Measurements from ENCODE around the gene AGO3. TPM values are rescaled to one million over a fixed set of nuclear protein-coding genes. Genes with fewer than 3 reads are reported as not detected.
"Not testable (repeated sequence)": the region's sequence is repeated elsewhere in the genome, so short reads cannot be mapped to it uniquely, and the experiment has no call there.

The AGO3 gene
- total and polyA plus RNA-seq, 10 of the 15 experiments (the other 5 are each of a cell fraction or from before 2014, with no cell fraction given), result 3.9 to 35.2 (median 12.5) TPM

- H2AFZ ChIP-seq (ENCODE audit: control insufficient read depth, low read depth, low read length); H3K79me2 ChIP-seq (ENCODE audit: control insufficient read depth, insufficient read depth, low read length); H3K27me3 ChIP-seq (replicated peaks in 1 of 2; ENCODE audit: control insufficient read depth in 2 of 2, insufficient read depth in 2 of 2, low read length in 1 of 2); H4K20me1 ChIP-seq (ENCODE audit: control insufficient read depth, insufficient read depth); H3K36me3 ChIP-seq (ENCODE audit: control insufficient read depth in 2 of 2, insufficient read depth in 2 of 2, low read length in 1 of 2); RAD21 ChIA-PET (ENCODE audit: unreplicated experiment); H3K4me2 ChIP-seq (ENCODE audit: control insufficient read depth, insufficient read depth); H3K9me3 ChIP-seq (replicated peaks; ENCODE audit: control insufficient read depth, insufficient read depth, low read length); H3K27ac ChIP-seq (ENCODE audit: control insufficient read depth, insufficient read depth); BruUV-seq (replicated peaks); FAIRE-seq; H3K9ac ChIP-seq (ENCODE audit: control insufficient read depth, insufficient read depth, low read length); DNase-seq (ENCODE audit: low read depth, low spot score); POLR2A ChIA-PET; in situ Hi-C loops (cut with MboI); SMC1A ChIA-PET (ENCODE audit: uncharacterized antibody, unreplicated experiment); H3K4me3 ChIP-seq; ATAC-seq: not testable (repeated sequence)
- H3K4me1 ChIP-seq (ENCODE audit: control insufficient read depth, insufficient read depth, low read length), result peaks cover 13% of the 10 kb centered on the region
- WGBS (ENCODE audit: insufficient coverage, insufficient replicate concordance, low lambda C conversion rate, missing lambda C conversion rate), result 68% methylated on average over 3 of the region's 3 CpGs
- intact Hi-C loops (cut with micrococcal nuclease; ENCODE audit: unreplicated experiment), result loop anchor here (10.0 kb wide), 1 partner anchor 196 kb away; the partner anchor contains the start of genes ADPRS and TEKT2
- CTCF ChIA-PET, result interaction anchor here (1.1 to 1.5 kb wide), 3 partner anchors 12 to 44 kb away, joined by 3 to 4 read pairs (median 3); no protein-coding TSS in a partner anchor
These were observed 41.9 kb upstream of the AGO3 start for GRCh38 chr1:35888981-35889380.

GRCh38 chr1:35893051-35893879 lies 37.6 kb upstream of the AGO3 start:
- ChIA-PET RAD21 (ENCODE audit: unreplicated experiment) (no interaction called here), POLR2A (interaction anchor here (0.6 kb wide), 2 partner anchors 128 to 316 kb away, joined by 4 read pairs; no protein-coding TSS in a partner anchor), SMC1A (ENCODE audit: uncharacterized antibody, unreplicated experiment) (no interaction called here), CTCF (interaction anchor here (1.1 to 1.5 kb wide), 2 partner anchors 10 to 30 kb away, joined by 3 to 6 read pairs; partner anchors contain the start of gene AGO1)
- Histone ChIP-seq H3K4me2 (ENCODE audit: control insufficient read depth, insufficient read depth) (no peak overlapping the region), H3K36me3 (ENCODE audit: control insufficient read depth in 2 of 2, insufficient read depth in 2 of 2, low read length in 1 of 2) (peaks cover 6 to 12% of the 10 kb centered on the region in 2 experiments), H3K9me3 (replicated peaks; ENCODE audit: control insufficient read depth, insufficient read depth, low read length) (no peaks in the 10 kb centered on the region), H4K20me1 (ENCODE audit: control insufficient read depth, insufficient read depth) (no peaks in the 10 kb centered on the region), H3K4me1 (ENCODE audit: control insufficient read depth, insufficient read depth, low read length) (peaks cover 5% of the 10 kb centered on the region), H2AFZ (ENCODE audit: control insufficient read depth, low read depth, low read length) (no peak overlapping the region), H3K27ac (ENCODE audit: control insufficient read depth, insufficient read depth) (peak overlapping the region; percentile 23), H3K79me2 (ENCODE audit: control insufficient read depth, insufficient read depth, low read length) (no peaks in the 10 kb centered on the region), H3K27me3 (replicated peaks in 1 of 2; ENCODE audit: control insufficient read depth in 2 of 2, insufficient read depth in 2 of 2, low read length in 1 of 2) (no peaks in the 10 kb centered on the region), H3K9ac (ENCODE audit: control insufficient read depth, insufficient read depth, low read length) (no peak overlapping the region), H3K4me3 (no peak overlapping the region)
- intact Hi-C loops (cut with micrococcal nuclease; ENCODE audit: unreplicated experiment) (no loop called here), in situ Hi-C loops (cut with MboI) (no loop called here)
- FAIRE-seq (no peak), DNase-seq (ENCODE audit: low read depth, low spot score) (no peak), ATAC-seq (no peak; the same call in 2 of the 3 replicates)
- BruUV-seq (replicated peaks), result no TSS peak
- WGBS (ENCODE audit: insufficient coverage, insufficient replicate concordance, low lambda C conversion rate, missing lambda C conversion rate), result 91% methylated on average over 14 of the region's 14 CpGs
- TF ChIP-seq WRNIP1 (IDR thresholded peaks at IDR 0.05; ENCODE audit: borderline replicate concordance, low read depth, low read length), result no peak
- no peak for TF ChIP-seq IKZF2 (IDR thresholded peaks at IDR 0.05)
- no peak for TF ChIP-seq PRDM15 (CRISPR knock-in tag; IDR thresholded peaks at IDR 0.05)
- no peak for TF ChIP-seq ZBTB4 (CRISPR knock-in tag; IDR thresholded peaks at IDR 0.05)
- TF ChIP-seq MTA2 (IDR thresholded peaks at IDR 0.05; ENCODE audit: low read depth), result no peak
- no peak for TF ChIP-seq HSF1 (IDR thresholded peaks at IDR 0.05; ENCODE audit: low read depth, low read length)
